ENCODE results near the gene DSCAML1. TPM values are rescaled to one million over a fixed set of nuclear protein-coding genes. Genes with fewer than 3 reads are reported as not detected.

Gene DSCAML1
- polyA plus RNA-seq, 4 donors: 1.7 to 2.9 (median 2.0) TPM

DNA sequence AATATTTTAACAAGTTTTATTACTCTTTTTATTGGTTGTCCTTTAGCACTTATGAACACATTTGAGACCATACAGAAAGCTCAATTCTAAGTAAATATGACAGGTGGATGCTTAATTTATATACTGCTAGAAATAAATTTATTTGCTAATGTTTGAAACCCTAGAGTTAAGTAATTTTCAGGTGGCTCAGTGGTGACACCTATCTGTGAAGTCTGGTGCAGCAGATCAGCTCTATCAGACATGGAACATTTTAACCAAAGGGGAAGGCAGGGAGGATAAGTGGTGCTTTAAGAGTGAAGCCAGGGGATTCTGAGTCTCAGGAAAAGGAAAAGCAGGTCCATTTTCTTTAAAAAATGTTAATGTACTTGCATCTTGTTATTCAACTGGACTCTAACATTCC lies 175.8 kb downstream of the DSCAML1 start:
- no peak for DNase-seq (ENCODE audit: low read depth in 4 of 4, low spot score in 3 of 4)

DNA sequence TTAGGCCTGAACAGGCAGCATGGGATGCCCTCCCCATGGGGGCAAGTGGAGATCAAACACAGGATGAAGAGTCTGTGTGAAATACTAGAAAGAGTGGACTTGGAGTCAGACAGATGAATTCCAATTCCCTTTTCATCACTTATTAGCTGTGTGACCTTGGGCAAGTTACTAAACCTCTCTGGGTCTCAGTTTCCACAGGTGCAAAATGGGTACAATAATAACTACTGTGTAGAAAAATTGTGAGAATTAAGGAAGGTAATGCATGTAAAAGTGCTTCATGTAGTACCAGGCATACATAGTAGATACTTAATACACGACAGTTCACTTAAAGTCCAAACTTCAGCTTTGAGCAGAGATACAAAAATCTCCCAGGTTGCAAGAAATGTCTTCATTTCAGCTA lies 176.4 kb downstream of the DSCAML1 start:
- no peak for DNase-seq (ENCODE audit: low read depth in 4 of 4, low spot score in 3 of 4)

DNA sequence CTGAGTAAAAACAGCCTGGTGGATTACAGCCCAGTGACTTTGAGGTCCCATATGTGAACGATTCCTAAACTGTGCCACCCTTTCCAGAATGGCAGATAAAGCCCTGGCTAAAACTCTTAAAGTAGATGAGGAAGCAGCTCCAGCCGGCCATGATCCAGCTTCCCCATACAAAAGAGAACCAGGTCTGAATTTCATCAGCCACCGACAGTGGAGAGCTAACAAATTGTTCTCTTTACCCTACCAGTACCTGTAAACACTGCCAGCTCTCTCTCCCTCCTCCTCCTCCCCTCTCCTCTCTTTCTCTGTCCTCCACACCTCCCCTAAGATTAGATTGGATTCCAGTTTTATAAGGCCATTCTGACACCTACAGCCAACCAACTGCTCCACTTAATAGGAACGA lies 176.9 kb downstream of the DSCAML1 start:
- DNase-seq (ENCODE audit: low read depth in 4 of 4, low spot score in 3 of 4): no peak

DNA sequence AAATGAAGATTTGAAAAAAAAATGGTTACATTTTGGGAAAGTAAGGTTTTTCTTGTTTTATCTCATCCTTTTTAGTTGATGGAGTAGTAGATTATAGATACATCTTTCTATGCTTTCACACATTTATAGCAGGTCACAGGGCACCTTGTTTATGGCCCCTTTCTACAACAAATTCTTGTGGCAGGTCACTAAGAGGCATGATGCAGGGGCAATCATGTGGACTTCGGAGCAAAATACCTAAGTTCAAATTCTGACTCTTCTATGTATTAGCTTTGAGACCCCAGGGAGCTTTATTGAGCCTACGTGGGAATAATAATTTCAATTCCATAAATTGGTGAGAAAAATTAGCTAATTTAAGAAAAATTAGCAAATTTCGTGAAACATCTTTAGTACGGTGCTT lies 177.4 kb downstream of the DSCAML1 start:
- no peak for DNase-seq (ENCODE audit: low read depth in 4 of 4, low spot score in 3 of 4)

DNA sequence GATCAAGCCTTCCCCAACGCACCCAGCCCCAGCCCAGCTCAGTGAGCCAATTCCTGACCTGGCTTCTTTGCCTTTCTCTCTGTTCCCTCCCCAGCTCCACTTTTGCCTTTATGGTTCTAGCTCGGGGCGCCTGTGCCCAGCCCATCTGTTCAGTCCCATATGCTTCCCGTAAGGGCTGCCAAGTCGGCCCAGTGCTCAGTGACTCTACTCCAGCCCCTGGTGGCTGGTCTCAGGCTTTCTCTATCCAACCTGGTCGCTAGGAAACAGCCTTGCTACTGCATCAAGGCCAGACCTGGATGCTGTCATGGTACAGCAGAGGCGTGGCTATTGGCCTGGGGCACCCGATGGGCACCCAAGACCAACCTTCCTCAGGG lies 178.0 kb downstream of the DSCAML1 start:
- no peak for DNase-seq (ENCODE audit: low read depth in 4 of 4, low spot score in 3 of 4)

DNA sequence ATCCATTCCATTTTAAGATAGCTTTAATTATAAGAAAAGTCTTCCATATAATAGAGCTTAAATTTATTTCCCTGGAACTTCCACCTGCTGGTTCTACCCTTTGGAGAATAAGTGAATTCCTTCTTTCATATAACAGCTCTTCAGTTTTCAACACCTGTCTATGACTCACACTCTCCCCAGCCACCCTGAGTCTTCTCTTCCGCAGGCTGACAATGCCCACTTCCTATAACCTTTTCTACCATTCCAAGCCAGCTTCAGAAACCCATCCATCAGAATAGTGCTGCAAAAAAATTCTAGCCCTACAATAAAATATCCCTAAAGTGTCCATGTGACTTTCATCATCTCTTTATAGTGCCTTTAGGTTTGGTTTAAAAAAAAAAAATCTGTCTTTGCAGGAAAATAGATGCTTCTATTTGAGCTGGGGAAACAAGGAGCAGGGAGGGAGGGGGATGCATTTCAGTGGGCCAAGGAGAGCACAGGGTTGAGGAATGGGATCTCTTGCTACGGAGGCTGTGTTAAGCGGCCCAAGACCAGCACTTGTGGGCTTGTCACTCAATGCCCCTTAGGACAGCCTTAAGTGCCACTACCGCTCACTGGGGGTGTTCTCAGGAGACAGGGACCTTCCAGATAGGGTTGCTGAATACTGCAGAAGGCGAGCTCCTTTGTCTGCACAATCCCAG lies 178.6 kb downstream of the DSCAML1 start:
- DNase-seq (ENCODE audit: low read depth in 4 of 4, low spot score in 3 of 4): no peak

DNA sequence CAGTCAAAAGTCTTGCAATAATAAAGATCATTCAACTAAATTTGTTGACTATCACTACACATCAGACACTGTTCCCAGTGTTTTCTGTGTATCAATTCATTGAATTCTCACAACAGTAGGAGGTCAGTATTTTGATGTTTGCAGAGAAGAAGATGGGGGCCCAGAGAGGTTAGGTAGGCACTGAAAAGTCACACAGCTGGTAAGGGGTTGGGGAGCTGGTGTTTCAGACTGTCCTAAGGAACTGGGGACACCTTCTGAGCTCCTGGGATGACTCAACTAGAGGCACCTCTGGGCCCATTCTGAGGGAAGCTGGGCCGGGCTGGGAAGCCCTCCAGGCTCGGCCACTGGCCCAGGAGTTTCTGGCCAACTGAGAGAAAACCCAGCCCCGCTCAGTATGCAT lies 180.0 kb downstream of the DSCAML1 start:
- no peak for DNase-seq (ENCODE audit: low read depth in 4 of 4, low spot score in 3 of 4)

DNA sequence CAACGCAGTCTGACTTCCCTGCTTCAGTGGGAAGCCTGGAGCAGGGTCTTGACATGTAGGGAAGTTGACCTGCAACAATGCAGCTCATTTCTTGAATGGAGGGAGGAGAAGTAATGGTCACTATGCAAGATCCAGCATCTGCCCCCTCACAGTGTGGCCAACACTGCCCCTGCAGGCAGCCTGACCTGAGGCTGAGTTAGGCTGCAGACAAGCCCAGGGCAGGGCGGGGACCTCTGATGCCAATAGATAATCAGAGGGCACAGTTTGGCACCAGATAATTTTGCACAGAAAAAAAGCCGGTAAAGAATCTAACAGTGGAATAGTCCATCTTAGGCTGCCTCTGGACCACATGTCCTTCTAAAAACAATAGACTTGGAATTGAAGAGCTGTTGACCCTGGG lies 182.3 kb downstream of the DSCAML1 start:
- DNase-seq (ENCODE audit: low read depth in 4 of 4, low spot score in 3 of 4): no peak

DNA sequence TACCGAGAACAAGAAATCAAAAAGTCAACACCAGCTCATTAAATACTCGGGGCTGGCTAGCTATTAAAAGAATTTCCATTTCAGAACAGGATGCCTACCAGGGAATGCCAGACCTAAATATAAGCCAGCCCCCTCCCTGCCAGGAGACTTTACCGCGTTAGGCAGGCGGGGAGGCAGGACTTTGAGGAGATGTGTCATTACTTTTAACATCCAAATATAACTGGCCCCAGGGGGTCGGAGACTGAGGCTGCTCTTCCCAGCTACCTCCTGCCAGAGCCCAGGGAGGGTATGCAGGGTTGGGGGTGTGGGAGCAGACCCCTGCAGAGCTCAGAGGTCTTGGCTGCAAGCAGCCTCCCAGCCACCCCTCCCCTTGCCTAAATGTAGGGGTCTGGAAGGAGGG lies 183.5 kb downstream of the DSCAML1 start:
- no peak for DNase-seq (ENCODE audit: low read depth in 4 of 4, low spot score in 3 of 4)

DNA sequence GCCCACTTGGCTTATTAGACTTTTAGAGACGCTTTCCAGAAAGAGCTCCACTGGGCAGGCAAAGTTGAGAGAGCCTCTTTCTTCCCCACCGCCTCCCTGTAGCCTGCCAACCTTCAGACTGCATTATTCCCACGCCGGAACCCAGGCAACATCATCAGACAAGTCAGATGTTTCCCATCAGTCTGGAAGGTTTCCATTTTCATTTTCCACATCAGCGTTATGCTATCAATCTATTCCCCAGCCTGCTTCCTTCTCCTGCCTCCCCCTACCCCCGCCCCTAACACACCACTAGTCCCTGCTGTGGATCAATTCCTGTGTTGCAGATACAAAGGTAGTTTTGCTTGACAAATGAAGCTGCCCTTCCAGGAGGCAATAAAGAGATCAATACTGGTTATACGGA lies 184.8 kb downstream of the DSCAML1 start:
- DNase-seq (ENCODE audit: low read depth in 4 of 4, low spot score in 3 of 4): no peak

DNA sequence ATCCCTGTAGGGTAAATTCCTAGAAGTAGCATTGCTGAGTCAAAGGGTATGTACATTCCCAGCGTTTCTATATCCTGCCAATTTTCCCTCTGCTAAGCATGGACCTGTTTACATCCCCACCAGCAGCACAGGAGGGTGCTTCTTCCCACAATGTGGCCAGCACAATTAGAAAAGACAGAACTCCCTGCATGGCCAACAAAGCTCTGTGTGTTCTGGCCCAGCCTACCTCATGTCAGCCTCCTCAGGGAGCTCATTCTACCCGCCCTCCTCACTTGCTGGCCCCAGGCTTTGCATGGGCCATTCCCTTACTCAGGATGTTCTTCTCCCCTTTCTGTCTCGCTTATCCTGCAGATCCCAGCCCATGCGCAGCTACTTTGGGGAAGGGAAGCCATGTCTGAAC lies 186.1 kb downstream of the DSCAML1 start:
- no peak for DNase-seq (ENCODE audit: low read depth in 4 of 4, low spot score in 3 of 4)

DNA sequence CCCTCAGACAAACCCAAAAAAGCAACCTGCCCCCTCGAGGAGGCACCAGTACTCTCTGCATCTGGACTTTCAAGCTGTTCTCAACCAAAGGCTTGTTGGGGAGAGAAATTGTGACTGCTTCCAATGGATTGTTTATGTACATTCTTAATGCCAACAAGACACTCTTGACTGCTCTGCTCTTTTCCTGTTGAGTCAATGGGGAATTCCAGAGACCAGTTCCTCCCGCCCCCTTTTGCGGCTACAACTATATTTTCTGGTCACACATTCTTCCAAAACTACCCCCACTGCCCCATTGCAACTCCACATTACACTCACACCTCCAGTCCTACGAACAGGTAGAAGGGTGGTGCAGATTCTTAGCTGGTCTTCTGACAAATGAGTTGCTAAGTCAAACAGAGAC lies 187.0 kb downstream of the DSCAML1 start:
- DNase-seq (ENCODE audit: low read depth in 4 of 4, low spot score in 3 of 4): no peak

DNA sequence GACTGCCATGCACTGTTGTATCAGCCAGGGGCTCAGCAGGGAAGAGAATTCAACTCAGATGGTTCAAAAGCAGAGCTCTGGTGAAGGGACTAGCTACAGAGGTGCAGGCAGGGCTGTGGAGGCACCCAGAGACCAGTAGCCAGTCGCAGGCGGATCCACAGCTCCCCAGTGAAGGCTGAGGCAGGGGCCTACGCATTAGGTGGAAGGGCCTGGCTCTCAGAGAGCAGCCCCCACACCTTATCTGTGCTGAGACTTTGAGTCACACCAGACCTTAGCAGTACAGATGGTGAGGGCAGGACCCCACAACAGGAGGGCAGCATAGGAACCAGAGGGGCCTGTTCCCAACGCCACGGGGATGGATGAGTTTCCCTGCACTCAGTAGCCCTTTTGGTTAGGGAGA lies 189.6 kb downstream of the DSCAML1 start:
- no peak for DNase-seq (ENCODE audit: low read depth in 4 of 4, low spot score in 3 of 4)

DNA sequence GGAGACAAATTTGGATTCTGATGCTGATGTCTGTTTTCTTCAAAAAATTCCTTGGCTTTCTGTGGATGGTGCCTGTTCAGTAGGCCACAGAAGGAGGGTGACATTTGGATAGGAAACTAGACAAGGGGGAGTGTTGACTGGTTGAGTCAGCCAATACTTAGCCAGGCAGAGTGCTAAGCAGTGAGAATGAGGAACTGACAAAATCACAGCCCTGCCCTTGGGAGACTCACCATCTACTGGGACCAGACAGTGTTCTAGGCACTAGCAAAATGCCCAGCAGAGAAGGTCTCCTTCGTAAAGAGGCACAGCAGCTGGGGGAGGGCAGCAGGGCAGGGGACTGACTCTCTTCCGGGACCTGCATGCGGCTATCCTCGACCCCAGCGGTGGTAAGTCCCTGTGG lies 190.2 kb downstream of the DSCAML1 start:
- DNase-seq (ENCODE audit: low read depth in 4 of 4, low spot score in 3 of 4): no peak

DNA sequence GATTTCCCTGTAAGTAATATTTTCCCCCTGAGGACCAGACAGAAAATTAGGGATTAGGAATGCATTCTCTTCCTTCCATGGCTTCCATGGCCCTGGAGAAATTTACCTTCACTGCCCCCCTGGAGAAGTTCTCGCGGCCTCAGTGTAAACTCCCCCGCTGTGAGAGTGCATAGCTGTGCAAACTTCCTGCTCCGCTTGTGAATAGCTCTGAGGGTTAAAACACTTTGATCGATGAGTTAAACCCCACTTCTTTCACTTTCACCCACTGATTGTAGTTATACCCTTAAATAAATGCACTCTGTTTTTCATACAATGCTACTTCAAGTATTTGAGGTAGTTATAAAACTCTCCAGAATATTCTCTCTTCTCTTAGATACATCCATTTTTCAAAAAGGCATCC lies 190.8 kb downstream of the DSCAML1 start:
- no peak for DNase-seq (ENCODE audit: low read depth in 4 of 4, low spot score in 3 of 4)

DNA sequence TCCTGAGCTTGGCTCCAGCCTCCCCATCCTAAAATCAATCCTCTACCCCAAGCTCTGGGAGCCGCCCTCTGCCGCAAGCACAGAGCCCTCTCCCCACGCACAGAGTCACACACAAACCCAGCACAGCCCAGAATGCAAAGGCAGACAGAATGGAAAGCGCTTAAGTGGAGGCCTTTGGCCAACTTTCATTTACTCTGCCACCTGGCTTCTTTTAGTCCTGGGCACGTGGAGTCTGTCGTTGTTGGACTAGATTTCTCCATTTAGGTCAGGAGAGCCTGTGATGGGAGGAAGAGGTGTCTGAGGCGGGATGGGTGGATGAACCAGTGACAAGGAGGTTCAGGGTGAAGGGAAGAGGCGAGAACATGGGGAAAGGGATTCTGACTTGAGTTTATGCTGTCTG lies 191.7 kb downstream of the DSCAML1 start:
- DNase-seq (ENCODE audit: low read depth in 4 of 4, low spot score in 3 of 4): no peak

DNA sequence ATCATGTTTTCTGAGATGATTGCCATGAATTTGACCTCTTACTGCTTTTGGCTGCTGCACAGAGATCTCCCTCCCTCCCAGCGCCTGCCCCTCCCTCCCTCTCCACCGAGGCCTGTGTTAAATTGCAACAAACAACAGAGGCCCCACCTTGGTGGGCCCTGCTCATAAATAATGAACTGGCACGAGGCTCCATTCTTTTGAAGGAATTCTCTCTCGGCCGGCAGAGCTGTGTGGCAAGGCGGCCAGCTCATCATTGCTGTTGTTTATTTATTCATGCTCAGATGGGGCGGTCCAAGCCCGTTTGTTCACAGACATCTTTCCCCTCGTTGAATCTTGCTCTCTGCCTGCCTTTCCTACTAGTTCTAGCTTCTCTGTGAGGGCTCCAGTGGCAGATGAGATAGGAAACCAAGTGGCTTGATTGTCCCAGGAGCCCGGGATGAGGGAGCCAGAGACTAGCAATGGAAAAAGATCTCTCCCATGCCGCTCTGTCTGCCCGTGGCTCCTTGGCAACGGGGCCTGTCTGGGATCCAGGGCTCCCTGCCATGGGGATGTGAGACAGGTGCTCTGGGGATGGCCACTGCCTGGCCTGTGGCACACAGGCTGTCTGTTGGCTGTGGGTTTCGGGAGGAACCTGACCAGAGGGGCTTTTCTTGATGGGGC lies 192.6 kb downstream of the DSCAML1 start:
- no peak for DNase-seq (ENCODE audit: low read depth in 4 of 4, low spot score in 3 of 4)

DNA sequence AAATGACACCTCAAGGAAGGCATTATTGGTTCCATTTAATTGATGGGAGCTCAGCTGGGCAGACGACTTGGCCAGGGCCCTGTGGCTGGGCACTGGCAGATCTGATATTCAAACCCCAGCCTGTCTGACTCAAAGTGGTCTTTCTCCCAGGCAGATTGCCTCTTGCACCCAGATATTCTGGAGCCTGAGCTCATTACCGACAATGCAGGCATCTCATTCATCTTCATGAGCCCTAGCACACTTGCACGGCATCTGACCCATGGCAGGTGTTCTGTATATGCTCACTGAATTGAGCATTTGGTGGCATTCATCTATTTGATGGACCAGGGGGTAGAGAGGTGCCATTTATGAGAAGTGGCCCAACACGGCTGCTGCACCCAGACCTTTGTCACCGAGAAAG lies 193.1 kb downstream of the DSCAML1 start:
- no peak for DNase-seq (ENCODE audit: low read depth in 4 of 4, low spot score in 3 of 4)

DNA sequence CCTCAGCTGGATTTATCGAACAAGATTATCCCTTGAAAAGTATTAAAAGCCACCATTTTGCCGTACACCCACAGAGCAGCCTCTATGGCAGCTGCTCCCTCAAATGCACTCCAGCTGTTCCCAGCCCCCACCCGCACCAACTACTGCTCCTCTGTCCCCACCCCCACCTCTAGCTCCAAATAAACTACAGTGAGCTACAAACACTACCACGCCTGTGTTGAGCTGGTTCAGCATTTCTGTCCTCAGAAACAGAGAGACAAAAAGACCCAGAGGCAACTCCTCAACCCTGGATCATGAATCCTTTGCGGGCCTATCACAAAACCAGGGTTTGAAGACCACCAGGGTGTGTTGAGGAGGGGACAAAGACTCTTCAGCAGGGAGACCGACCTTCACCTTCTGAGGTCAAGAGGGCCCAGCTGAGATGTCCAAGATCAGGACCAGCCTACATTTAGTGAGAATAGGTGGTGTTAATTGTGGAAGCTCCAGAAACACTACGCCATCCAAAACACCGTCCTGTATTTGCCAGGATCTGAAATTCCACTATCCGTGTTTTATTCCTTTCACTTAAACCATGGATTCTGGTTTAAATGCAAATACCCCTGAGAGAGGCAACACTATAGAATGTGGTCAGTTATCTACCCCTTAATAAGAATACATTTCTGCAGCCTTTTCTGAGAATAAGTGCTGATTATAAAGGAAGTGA lies 195.9 kb downstream of the DSCAML1 start:
- DNase-seq (ENCODE audit: low read depth in 4 of 4, low spot score in 3 of 4): no peak

DNA sequence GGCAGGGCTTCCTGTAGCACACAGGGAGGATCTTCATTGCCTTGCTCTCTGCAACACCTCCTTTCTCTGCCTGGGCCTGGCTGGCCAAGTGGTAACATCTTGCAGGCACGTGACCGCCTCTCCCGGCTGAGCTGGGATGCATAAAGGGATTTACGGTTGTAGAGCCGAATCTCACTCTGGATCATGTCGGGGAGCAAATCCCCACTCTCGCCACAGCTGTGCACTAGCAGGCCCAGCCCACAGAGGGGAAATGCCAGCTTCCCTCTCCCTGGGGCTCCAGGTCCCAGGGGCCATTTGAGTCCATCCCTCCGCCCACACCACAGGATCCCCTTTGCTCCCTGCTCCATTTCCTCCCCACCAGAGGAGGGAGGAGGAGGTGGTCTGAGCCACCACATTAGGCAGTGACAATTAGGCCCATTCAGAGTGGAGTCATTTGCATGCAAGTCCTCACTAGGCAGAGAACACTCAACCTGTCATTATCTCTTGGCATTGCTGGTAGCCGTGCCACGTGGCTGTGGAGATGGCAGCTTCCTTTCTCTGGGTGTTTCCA lies 196.7 kb downstream of the DSCAML1 start:
- DNase-seq (ENCODE audit: low read depth in 4 of 4, low spot score in 3 of 4): no peak

DNA sequence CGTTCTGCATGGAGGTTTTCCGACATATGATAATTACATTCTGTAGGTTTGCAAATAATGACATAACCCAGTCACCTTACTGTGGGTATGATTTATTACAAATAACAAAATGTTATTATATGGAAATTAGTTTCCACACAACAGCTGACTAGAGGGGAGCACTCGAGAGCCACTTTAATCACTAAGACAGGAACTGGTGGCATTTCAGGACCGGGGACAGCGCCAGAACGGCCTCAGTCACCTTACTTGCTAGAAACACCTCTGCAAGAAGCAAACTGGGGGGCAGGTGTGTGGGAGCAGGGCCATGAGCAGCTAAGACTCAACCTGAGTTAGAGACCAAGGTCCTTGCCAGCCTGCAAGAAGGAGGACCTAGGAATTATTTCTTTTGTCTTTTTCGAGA lies 199.9 kb downstream of the DSCAML1 start:
- DNase-seq (ENCODE audit: low read depth in 4 of 4, low spot score in 3 of 4): peak; percentile 49 to 63 (median 58)

DNA sequence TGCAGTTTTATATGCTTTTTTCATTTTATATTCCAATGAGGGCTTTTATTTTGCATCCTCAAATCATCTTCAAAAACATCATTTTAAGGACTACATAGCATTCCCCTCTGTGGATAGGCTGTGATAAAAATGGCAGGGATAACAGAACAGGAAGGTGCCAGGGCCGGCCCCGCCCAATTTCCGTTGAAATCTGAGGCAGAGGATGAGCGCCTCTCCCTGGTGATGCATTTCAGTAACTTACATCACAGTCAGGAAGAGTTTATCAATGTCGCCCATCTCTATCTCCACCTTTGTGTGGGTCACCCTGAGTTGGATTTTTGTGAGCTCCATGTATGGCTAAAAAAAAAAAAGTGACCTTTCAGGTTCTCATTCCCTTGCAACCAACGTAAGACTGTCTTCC lies 201.6 kb downstream of the DSCAML1 start:
- DNase-seq (ENCODE audit: low read depth in 4 of 4, low spot score in 3 of 4): no peak

Data from right renal pelvis (tissue), 4 donors.